ENCODE measurements around the gene BANP. TPM values are rescaled to one million over a fixed set of nuclear protein-coding genes. Genes with fewer than 3 reads are reported as not detected.
A peak's percentile ranks its signal among the peaks of the same experiment; 100 is the strongest.
"Not testable (repeated sequence)": the region's sequence is repeated elsewhere in the genome, so short reads cannot be mapped to it uniquely, and the experiment has no call there.

Gene BANP
- total and polyA plus RNA-seq, 2 donors from 2014 or later: 12.4 to 26.3 TPM

DNA sequence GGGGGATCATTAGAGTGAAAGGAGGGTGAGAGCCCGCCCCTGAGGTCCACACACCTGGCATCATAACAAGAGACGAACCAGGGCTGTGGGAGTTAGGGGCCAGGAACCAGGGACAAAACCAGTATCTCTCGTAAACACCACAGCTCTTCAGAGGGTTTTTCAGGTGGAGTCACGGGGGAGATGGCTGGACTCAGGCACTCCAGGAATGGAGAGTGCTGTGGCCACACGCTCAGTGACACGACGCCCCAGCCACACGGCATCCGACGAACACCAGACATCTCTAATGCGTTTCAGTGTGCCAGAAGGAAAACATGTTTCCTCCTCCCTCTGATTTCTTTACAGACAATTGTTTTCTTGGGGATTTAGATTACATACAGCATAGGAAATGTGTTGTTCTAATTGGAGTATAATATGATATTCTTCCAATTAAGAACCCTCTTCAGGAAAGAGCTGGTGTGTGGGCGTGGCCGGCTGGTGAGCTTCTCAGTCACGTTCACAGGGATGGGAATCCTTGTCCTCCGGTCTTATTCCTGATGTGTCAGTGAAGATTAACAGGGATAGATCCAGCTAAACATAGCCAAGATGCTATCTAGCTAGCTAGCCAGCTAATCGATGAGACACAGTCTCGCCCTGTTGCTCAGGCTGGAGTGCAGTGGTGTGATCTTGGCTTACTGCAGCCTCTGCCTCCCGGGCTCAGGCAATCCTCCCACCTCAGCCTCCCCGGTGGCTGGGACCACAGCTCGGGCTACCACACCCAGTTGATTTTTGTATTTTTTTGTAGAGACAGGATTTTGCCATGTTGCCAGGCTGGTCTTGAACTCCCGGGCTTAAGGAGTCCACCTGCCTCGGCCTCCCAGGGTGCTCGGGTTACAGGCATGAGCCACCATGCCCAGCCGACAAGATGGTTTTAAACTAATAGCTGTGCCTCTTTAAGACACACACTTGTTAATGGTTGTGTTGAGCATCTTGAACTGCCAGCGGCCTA is 98.6 kb downstream of the BANP start:
- H3K9me3 ChIP-seq (ENCODE audit: control insufficient read depth in 2 of 3, insufficient read depth in 1 of 3, low read length in 3 of 3): no peaks in the 10 kb centered on the region
- H3K36me3 ChIP-seq (ENCODE audit: control insufficient read depth in 2 of 3, insufficient read depth in 3 of 3, low read length in 3 of 3): peaks cover 0 to 6% (median 5%) of the 10 kb centered on the region in 3 donors
- DNase-seq: peak in 1 of 5 donors; percentile 46
- H3K4me3 ChIP-seq (ENCODE audit: low read length in 3 of 3): no peak overlapping the region
- intact Hi-C loops (cut with DNase I): no loop called here
- H3K27ac ChIP-seq (ENCODE audit: low read depth in 2 of 2, low read length in 2 of 2): no peak overlapping the region
- H3K27me3 ChIP-seq (ENCODE audit: control insufficient read depth, insufficient read depth, low read length): no peaks in the 10 kb centered on the region
- FAIRE-seq: no peak
- H3K9ac ChIP-seq (ENCODE audit: low read length in 3 of 3): no peak overlapping the region
- H3K4me1 ChIP-seq (ENCODE audit: control insufficient read depth in 2 of 3, insufficient read depth in 2 of 3, low read depth in 1 of 3, low read length in 3 of 3): no peaks in the 10 kb centered on the region
- TF ChIP-seq CTCF (IDR thresholded peaks at IDR 0.05; ENCODE audit: borderline replicate concordance, extremely low read depth, insufficient read depth): no peak

GRCh38 chr16:88050952-88051660 is 99.9 kb downstream of the BANP start:
- Histone ChIP-seq H3K4me3 (ENCODE audit: low read length in 3 of 3) (no peak overlapping the region), H3K27me3 (ENCODE audit: control insufficient read depth, insufficient read depth, low read length) (no peaks in the 10 kb centered on the region), H3K9me3 (ENCODE audit: control insufficient read depth in 2 of 3, insufficient read depth in 1 of 3, low read length in 3 of 3) (no peaks in the 10 kb centered on the region), H3K27ac (ENCODE audit: low read depth in 2 of 2, low read length in 2 of 2) (no peak overlapping the region), H3K36me3 (ENCODE audit: control insufficient read depth in 2 of 3, insufficient read depth in 3 of 3, low read length in 3 of 3) (peaks cover 5 to 6% (median 6%) of the 10 kb centered on the region in 3 donors), H3K4me1 (ENCODE audit: control insufficient read depth in 2 of 3, insufficient read depth in 2 of 3, low read depth in 1 of 3, low read length in 3 of 3) (no peaks in the 10 kb centered on the region), H3K9ac (ENCODE audit: low read length in 3 of 3) (no peak overlapping the region)
- FAIRE-seq: no peak
- DNase-seq: peak in 1 of 5 donors; percentile 46
- TF ChIP-seq CTCF (IDR thresholded peaks at IDR 0.05; ENCODE audit: borderline replicate concordance, extremely low read depth, insufficient read depth): no peak
- intact Hi-C loops (cut with DNase I): no loop called here

GRCh38 chr16:88052661-88053060 is 101.4 kb downstream of the BANP start:
- FAIRE-seq: no peak
- Histone ChIP-seq H3K27ac (ENCODE audit: low read depth in 2 of 2, low read length in 2 of 2) (no peak overlapping the region), H3K9ac (ENCODE audit: low read length in 3 of 3) (no peak overlapping the region), H3K9me3 (ENCODE audit: control insufficient read depth in 2 of 3, insufficient read depth in 1 of 3, low read length in 3 of 3) (no peaks in the 10 kb centered on the region), H3K4me3 (ENCODE audit: low read length in 3 of 3) (no peak overlapping the region), H3K27me3 (ENCODE audit: control insufficient read depth, insufficient read depth, low read length) (no peaks in the 10 kb centered on the region), H3K36me3 (ENCODE audit: control insufficient read depth in 2 of 3, insufficient read depth in 3 of 3, low read length in 3 of 3) (peaks cover 5 to 6% (median 6%) of the 10 kb centered on the region in 3 donors), H3K4me1 (ENCODE audit: control insufficient read depth in 2 of 3, insufficient read depth in 2 of 3, low read depth in 1 of 3, low read length in 3 of 3) (no peaks in the 10 kb centered on the region)
- intact Hi-C loops (cut with DNase I): no loop called here
- DNase-seq: peak in 1 of 5 donors; percentile 2
- TF ChIP-seq CTCF (IDR thresholded peaks at IDR 0.05; ENCODE audit: borderline replicate concordance, extremely low read depth, insufficient read depth): no peak

DNA sequence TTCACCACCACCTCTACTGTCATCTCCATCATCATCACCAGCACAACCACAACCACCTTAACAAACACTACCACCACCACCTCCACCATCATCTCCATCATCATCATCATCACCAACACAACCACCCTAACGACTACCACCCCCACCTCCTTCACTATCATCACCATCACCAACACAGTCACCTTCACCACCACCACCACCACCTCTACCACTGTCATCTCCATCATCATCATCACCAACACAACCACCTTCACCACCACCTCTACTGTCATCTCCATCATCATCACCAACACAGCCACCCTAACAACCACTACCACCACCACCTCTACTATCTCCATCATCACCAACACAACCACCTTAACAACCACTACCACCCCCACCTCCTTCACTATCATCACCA is 102.2 kb downstream of the BANP start:
- DNase-seq: peak in 1 of 5 donors; percentile 3
- FAIRE-seq; H3K36me3 ChIP-seq (ENCODE audit: control insufficient read depth in 2 of 3, insufficient read depth in 3 of 3, low read length in 3 of 3); H3K9me3 ChIP-seq (ENCODE audit: control insufficient read depth in 2 of 3, insufficient read depth in 1 of 3, low read length in 3 of 3); H3K9ac ChIP-seq (ENCODE audit: low read length in 3 of 3); H3K27me3 ChIP-seq (ENCODE audit: control insufficient read depth, insufficient read depth, low read length); H3K4me1 ChIP-seq (ENCODE audit: control insufficient read depth in 2 of 3, insufficient read depth in 2 of 3, low read depth in 1 of 3, low read length in 3 of 3); intact Hi-C loops (cut with DNase I); H3K4me3 ChIP-seq (ENCODE audit: low read length in 3 of 3); H3K27ac ChIP-seq (ENCODE audit: low read depth in 2 of 2, low read length in 2 of 2): not testable (repeated sequence)

Measured in kidney (tissue), 14 donors.